Fibroblast of lung (primary cell): ENCODE data around the gene KRTAP13-3. TPM values are rescaled to one million over a fixed set of nuclear protein-coding genes. Genes with fewer than 3 reads are reported as not detected.
A peak's percentile ranks its signal among the peaks of the same experiment; 100 is the strongest.

Source experiments
- DNase-seq, 2 donors: peaks; one replicate each; pipeline versions ENCODE4 v3.0.0 to v3.0.0-alpha.2; 2010; ENCODE audit warnings: low read depth in 2 of 2
- H2AFZ ChIP-seq: 2 replicates; pipeline ENCODE4 v1.5.1; 2012; ENCODE audit warnings: low read length, control low read depth, inconsistent platforms
- H3K27ac ChIP-seq: 2 replicates; pipeline ENCODE4 v1.5.1; 2011; ENCODE audit warnings: low read length, control low read depth; ENCODE audit not compliant: insufficient read depth
- H3K27me3 ChIP-seq: 2 replicates; pipeline ENCODE4 v1.5.1; 2011; ENCODE audit warnings: mild to moderate bottlenecking, low read length; ENCODE audit not compliant: control insufficient read depth, insufficient read depth
- H3K36me3 ChIP-seq: 2 replicates; pipeline ENCODE4 v1.5.1; 2011; ENCODE audit warnings: low read length; ENCODE audit not compliant: control insufficient read depth, insufficient read depth
- H3K4me1 ChIP-seq: 2 replicates; pipeline ENCODE4 v1.5.1; 2011; ENCODE audit warnings: low read length; ENCODE audit not compliant: control insufficient read depth, insufficient read depth; ENCODE audit errors: extremely low read depth
- H3K4me2 ChIP-seq: 2 replicates; pipeline ENCODE4 v1.5.1; 2011; ENCODE audit warnings: low read length, control low read depth; ENCODE audit not compliant: insufficient read depth; ENCODE audit errors: extremely low read depth
- H3K4me3 ChIP-seq, 4 experiments: fragments of 200-600 bp in 1 of 4; sonication (generic) in 1 of 4; replicated peaks in 1 of 4; 2 replicates each; pipeline ENCODE4 v1.5.1; 2011 to 2016; ENCODE audit warnings: low read length in 4 of 4, low read depth in 3 of 4, mild to moderate bottlenecking in 3 of 4, control low read depth in 2 of 4, inconsistent platforms in 1 of 4, mixed read lengths in 1 of 4; ENCODE audit not compliant: insufficient read depth in 1 of 4; ENCODE audit errors: control extremely low read depth in 1 of 4
- H3K79me2 ChIP-seq: 2 replicates; pipeline ENCODE4 v1.5.1; 2012; ENCODE audit warnings: mild to moderate bottlenecking, low read length, inconsistent platforms; ENCODE audit not compliant: control insufficient read depth, insufficient read depth
- H3K9ac ChIP-seq: 2 replicates; pipeline ENCODE4 v1.5.1; 2011; ENCODE audit warnings: mild to moderate bottlenecking, low read length, control low read depth; ENCODE audit not compliant: insufficient read depth
- H3K9me3 ChIP-seq: 2 replicates; pipeline ENCODE4 v1.5.1; 2012; ENCODE audit warnings: low read depth, low read length; ENCODE audit not compliant: control insufficient read depth, insufficient read depth
- H4K20me1 ChIP-seq: 2 replicates; pipeline ENCODE4 v1.5.1; 2011; ENCODE audit warnings: low read length; ENCODE audit not compliant: control insufficient read depth, insufficient read depth; ENCODE audit errors: extremely low read depth
- EZH2 ChIP-seq: IDR thresholded peaks from 2 replicates; pipeline ENCODE4 v1.5.1; 2012; ENCODE audit warnings: low read length, control low read depth, mild to moderate bottlenecking; ENCODE audit errors: missing control alignments
- polyA plus RNA-seq, 2 donors: library from polyadenylated mRNA; depleted of rRNA in 1 of 2; stranded (reverse) in 1 of 2; unstranded in 1 of 2; fragments of >200 nt; gene quantifications; 2 replicates each; pipeline ENCODE4 v1.2.1, GENCODE V29; 2011 to 2012; ENCODE audit warnings: missing spikeins in 1 of 2
- total RNA-seq: library from RNA; depleted of rRNA; stranded (reverse); fragments of >200 nt; gene quantifications from 2 replicates; pipeline ENCODE4 v1.2.1, GENCODE V29; 2014
- TF ChIP-seq, protein P1 (sequence below), 2 donors: IDR thresholded peaks in 1 of 2; conservative IDR thresholded peaks in 1 of 2; 1 replicate in 1 of 2; 2 replicates in 1 of 2; pipeline ENCODE4 v1.5.1; 2011 to 2012; ENCODE audit warnings: low read length in 2 of 2, control low read depth in 1 of 2, inconsistent platforms in 1 of 2, low read depth in 1 of 2, mild to moderate bottlenecking in 1 of 2

KRTAP13-3 gene
- total and polyA plus RNA-seq, 2 donors (not counting 1 experiment from before 2014, with no cell fraction given): not detected

DNA sequence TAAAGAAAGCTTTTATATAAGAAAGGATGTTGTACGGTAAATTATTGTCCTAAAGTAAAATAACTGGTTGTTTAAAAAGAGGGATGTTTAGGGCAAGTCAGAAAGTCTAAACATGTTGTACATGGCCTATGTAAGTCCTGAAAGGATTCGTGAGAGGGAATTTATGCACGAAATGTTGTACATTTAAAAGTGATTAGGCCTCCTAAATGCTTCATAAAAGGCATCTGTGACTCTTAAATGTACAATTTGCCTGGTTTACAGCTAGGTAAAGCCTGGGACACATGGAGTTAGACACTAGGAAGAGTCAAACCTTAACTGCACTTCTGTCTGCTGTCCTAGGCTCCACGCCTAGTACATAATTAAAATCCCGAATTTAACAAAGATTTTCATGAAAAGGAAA, 9.7 kb downstream of the KRTAP13-3 start:
- Histone ChIP-seq H2AFZ (no peak overlapping the region), H3K79me2 (no peaks in the 10 kb centered on the region), H3K27me3 (no peaks in the 10 kb centered on the region), H3K4me1 (no peaks in the 10 kb centered on the region), H3K36me3 (no peaks in the 10 kb centered on the region), H3K4me3 (no peak overlapping the region), H3K4me2 (no peak overlapping the region), H3K9ac (no peak overlapping the region), H3K27ac (no peak overlapping the region), H4K20me1 (no peaks in the 10 kb centered on the region), H3K9me3 (no peaks in the 10 kb centered on the region)
- DNase-seq: no peak
- TF ChIP-seq EZH2: no peak
- TF ChIP-seq, protein P1, sequence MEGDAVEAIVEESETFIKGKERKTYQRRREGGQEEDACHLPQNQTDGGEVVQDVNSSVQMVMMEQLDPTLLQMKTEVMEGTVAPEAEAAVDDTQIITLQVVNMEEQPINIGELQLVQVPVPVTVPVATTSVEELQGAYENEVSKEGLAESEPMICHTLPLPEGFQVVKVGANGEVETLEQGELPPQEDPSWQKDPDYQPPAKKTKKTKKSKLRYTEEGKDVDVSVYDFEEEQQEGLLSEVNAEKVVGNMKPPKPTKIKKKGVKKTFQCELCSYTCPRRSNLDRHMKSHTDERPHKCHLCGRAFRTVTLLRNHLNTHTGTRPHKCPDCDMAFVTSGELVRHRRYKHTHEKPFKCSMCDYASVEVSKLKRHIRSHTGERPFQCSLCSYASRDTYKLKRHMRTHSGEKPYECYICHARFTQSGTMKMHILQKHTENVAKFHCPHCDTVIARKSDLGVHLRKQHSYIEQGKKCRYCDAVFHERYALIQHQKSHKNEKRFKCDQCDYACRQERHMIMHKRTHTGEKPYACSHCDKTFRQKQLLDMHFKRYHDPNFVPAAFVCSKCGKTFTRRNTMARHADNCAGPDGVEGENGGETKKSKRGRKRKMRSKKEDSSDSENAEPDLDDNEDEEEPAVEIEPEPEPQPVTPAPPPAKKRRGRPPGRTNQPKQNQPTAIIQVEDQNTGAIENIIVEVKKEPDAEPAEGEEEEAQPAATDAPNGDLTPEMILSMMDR (conservative IDR thresholded peaks at IDR 0.05 in 1 of 2, IDR thresholded peaks at IDR 0.05 in 1 of 2; ENCODE audit: low read depth in 1 of 2, low read length in 2 of 2): no peak

DNA sequence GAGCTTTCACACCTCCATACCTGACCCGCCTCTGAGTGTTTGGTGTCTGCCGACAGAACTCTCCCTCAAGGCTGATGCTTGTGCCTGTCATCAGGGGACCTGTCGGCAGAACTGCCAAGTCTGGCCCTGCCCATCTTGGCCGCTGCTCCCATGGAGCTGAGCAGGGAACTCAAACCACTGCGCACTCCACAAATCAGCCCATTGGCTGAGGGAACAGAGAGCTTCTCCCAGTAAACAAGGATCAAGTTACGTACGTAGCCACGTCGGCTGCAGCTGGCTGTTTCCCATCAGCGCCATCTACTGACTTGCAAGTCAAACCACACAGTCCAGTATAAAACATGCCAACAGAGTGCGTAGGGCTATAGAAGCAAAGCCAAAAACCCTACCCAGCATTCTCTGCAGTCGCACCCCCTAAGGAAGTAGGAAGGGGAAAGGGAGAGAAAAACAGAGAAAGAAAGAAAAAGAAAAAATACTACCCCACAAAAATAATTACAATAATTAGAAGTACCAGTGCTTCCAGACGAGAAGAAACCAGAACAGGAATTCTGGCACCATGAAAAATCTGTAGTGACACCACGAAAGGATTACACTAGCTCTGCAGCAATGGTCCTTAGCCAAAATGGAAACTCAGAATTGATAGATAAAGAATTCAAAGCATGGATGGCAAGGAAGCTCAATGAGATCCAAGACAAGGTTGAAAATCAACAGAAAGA, 16.8 kb downstream of the KRTAP13-3 start:
- Histone ChIP-seq H3K36me3 (no peaks in the 10 kb centered on the region), H3K4me1 (no peaks in the 10 kb centered on the region), H3K27me3 (no peaks in the 10 kb centered on the region), H2AFZ (no peak overlapping the region), H3K79me2 (no peaks in the 10 kb centered on the region), H4K20me1 (no peaks in the 10 kb centered on the region), H3K9ac (no peak overlapping the region), H3K4me3 (no peak overlapping the region), H3K4me2 (no peak overlapping the region), H3K9me3 (no peaks in the 10 kb centered on the region), H3K27ac (no peak overlapping the region)
- DNase-seq: peak; percentile 5 to 9
- no peak for TF ChIP-seq EZH2
- TF ChIP-seq, protein P1 (conservative IDR thresholded peaks at IDR 0.05 in 1 of 2, IDR thresholded peaks at IDR 0.05 in 1 of 2; ENCODE audit: low read depth in 1 of 2, low read length in 2 of 2): no peak

DNA sequence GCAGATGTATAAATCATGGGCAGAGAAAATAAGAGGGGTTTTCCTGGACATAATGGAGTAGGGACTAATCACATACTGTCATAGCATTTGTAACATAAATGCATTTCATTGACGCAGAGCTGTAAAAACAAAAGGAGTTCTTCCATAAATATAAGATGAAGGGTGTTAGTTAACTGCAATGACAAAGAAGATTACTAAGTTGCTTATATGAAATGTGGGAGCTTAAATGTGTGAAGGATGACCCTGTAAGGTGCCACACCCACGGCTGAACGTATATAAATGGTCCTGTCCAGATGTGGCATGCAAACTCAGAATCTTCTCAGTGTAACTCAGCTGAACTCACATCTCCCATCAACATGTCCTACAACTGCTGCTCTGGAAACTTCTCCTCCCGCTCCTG, 30.0 kb downstream of the KRTAP13-3 start, which contains the start of gene KRTAP13-1:
Gene KRTAP13-1 (plus strand): TSS at position 301 of the 400 bp plus-strand sequence. CDS start 56 bp downstream, at position 357.
- Histone ChIP-seq H3K36me3 (no peaks in the 10 kb centered on the region), H2AFZ (no peak within 1 kb of the TSS), H4K20me1 (no peaks in the 10 kb centered on the region), H3K9me3 (no peaks in the 10 kb centered on the region), H3K4me2 (no peak within 1 kb of the TSS), H3K27ac (no peak within 1 kb of the TSS), H3K79me2 (no peaks in the 10 kb centered on the region), H3K4me3 (no peak within 1 kb of the TSS), H3K27me3 (no peaks in the 10 kb centered on the region), H3K4me1 (no peaks in the 10 kb centered on the region), H3K9ac (no peak within 1 kb of the TSS)
- DNase-seq: no peak
- TF ChIP-seq, protein P1 (conservative IDR thresholded peaks at IDR 0.05 in 1 of 2, IDR thresholded peaks at IDR 0.05 in 1 of 2; ENCODE audit: low read depth in 1 of 2, low read length in 2 of 2): no peak
- TF ChIP-seq EZH2: no peak
